ENCODE results near the gene ADGRA3.
"Not testable (repeated sequence)": the region's sequence is repeated elsewhere in the genome, so short reads cannot be mapped to it uniquely, and the experiment has no call there.

ADGRA3 gene

DNA sequence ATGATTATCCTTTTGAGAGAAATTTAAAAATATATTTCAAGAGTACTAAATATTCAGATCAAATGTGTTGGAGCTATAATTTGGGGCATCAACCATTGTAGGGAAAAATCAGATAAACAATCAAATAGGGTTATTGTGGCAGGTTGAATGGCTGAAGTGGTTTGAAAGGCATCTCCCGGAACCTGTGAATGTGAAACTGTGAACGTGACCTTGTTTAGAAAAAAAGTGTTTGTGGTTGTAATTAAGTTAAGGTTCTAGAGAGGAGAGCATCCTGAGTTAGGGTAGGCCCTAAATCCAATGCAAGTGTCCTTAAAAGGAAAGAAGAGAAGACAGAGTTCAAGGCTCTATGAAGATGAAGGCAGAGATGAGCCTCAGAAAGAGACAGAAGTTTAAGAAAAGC lies 37.4 kb downstream of the ADGRA3 start:
- Histone ChIP-seq H3K4me3 (ENCODE audit: low read depth in 1 of 2, low read length in 1 of 2) (no peak overlapping the region), H3K27me3 (no peaks in the 10 kb centered on the region), H3K9me3 (no peaks in the 10 kb centered on the region), H3K27ac (no peak overlapping the region), H3K4me1 (ENCODE audit: control insufficient read depth in 1 of 2, insufficient read depth in 1 of 2, low read depth in 1 of 2, low read length in 1 of 2) (no peaks in the 10 kb centered on the region), H3K36me3 (no peaks in the 10 kb centered on the region)
- TF ChIP-seq, protein P1, sequence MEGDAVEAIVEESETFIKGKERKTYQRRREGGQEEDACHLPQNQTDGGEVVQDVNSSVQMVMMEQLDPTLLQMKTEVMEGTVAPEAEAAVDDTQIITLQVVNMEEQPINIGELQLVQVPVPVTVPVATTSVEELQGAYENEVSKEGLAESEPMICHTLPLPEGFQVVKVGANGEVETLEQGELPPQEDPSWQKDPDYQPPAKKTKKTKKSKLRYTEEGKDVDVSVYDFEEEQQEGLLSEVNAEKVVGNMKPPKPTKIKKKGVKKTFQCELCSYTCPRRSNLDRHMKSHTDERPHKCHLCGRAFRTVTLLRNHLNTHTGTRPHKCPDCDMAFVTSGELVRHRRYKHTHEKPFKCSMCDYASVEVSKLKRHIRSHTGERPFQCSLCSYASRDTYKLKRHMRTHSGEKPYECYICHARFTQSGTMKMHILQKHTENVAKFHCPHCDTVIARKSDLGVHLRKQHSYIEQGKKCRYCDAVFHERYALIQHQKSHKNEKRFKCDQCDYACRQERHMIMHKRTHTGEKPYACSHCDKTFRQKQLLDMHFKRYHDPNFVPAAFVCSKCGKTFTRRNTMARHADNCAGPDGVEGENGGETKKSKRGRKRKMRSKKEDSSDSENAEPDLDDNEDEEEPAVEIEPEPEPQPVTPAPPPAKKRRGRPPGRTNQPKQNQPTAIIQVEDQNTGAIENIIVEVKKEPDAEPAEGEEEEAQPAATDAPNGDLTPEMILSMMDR (IDR thresholded peaks at IDR 0.05), result no peak

DNA sequence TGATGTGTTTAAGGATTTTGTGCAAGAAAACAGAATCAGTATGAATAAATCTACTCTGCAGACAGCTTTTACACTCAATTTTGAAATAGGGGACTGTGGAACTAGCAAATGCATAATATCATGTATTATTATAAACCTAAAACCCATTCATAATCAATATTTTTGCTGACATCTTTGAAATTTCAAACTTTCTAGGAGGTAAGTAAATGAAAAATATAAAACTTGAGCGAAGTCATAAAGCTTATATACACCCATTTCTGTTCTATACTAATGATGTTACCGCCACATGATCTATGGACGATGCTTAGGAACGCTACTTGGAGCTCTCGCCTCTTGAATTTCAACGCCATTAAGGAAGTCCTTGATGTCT lies 38.1 kb downstream of the ADGRA3 start:
- H3K4me3 ChIP-seq (ENCODE audit: low read depth in 1 of 2, low read length in 1 of 2), result no peak overlapping the region
- no peaks in the 10 kb centered on the region for H3K9me3 ChIP-seq
- no peaks in the 10 kb centered on the region for H3K4me1 ChIP-seq (ENCODE audit: control insufficient read depth in 1 of 2, insufficient read depth in 1 of 2, low read depth in 1 of 2, low read length in 1 of 2)
- H3K27me3 ChIP-seq, result no peaks in the 10 kb centered on the region
- no peak overlapping the region for H3K27ac ChIP-seq
- no peaks in the 10 kb centered on the region for H3K36me3 ChIP-seq
- TF ChIP-seq, protein P1 (IDR thresholded peaks at IDR 0.05), result no peak

DNA sequence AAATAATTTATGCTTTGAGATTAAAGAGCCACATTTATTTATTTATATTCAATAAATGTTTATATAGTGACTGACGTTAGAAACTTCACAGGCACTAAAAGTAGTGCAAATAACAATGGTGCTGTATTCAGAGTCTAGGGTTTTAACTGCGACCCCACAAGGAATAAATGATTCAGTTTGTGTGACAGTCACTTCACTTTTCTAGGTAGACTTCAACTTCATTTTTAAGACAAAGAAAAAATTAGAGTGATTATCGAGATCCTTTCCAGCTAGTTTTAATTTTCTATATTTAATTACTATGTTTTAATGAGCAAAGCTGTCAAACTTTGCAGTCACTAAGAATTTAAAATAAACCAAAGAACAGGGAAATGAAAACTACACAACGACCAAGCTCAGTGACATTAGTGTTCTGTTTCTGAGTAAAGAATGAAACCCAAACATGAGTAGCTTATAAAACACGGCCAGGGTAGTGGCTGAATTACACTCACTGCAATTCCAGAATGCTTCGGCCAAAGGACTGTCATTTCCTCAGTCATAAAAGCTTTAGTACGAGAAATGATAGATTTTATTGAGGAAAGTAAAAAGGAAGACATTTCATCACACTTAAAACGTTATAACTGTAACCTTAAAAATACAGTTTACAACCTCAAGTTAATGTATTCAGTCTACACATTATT lies 38.6 kb downstream of the ADGRA3 start:
- no peaks in the 10 kb centered on the region for H3K27me3 ChIP-seq
- no peak overlapping the region for H3K4me3 ChIP-seq (ENCODE audit: low read depth in 1 of 2, low read length in 1 of 2)
- TF ChIP-seq, protein P1 (IDR thresholded peaks at IDR 0.05), result no peak
- no peaks in the 10 kb centered on the region for H3K9me3 ChIP-seq
- H3K4me1 ChIP-seq (ENCODE audit: control insufficient read depth in 1 of 2, insufficient read depth in 1 of 2, low read depth in 1 of 2, low read length in 1 of 2), result no peaks in the 10 kb centered on the region
- H3K36me3 ChIP-seq, result no peaks in the 10 kb centered on the region
- H3K27ac ChIP-seq, result no peak overlapping the region

DNA sequence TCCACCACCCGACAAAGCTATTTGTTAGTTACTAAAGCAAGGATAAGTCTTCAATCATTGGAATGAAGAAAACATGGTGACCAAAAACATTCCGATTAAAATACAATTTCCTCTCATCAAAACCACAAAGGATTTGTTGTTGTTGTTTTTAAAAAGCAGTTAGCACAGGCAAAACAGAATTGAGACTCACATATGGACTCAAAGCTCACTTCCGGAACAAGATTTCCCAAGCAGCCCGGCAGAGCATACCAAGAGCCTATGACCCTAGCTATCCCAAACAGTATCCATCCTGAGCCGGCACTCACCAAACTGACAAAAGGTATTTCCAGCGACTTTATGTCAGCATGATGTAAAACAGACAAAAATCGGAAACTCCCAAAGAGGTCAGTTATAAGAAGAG lies 39.9 kb downstream of the ADGRA3 start:
- Histone ChIP-seq H3K9me3 (no peaks in the 10 kb centered on the region), H3K4me3 (ENCODE audit: low read depth in 1 of 2, low read length in 1 of 2) (no peak overlapping the region), H3K36me3 (no peaks in the 10 kb centered on the region), H3K27me3 (no peaks in the 10 kb centered on the region), H3K4me1 (ENCODE audit: control insufficient read depth in 1 of 2, insufficient read depth in 1 of 2, low read depth in 1 of 2, low read length in 1 of 2) (no peaks in the 10 kb centered on the region), H3K27ac (no peak overlapping the region)
- TF ChIP-seq, protein P1 (IDR thresholded peaks at IDR 0.05), result no peak

DNA sequence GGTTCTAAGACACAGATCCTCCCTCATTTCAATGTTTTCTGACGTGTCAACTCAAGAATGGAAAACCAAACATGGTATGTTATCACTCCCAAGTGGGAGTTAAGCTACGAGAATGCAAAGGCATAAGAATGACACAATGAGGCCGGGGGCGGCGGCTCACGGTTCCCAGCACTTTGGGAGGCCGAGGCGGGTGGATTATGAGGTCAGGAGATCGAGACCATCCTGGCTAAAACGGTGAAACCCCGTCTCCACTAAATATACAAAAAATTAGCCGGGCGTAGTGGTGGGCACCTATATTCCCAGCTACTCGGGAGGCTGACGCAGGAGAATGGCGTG lies 40.6 kb downstream of the ADGRA3 start:
- H3K27ac ChIP-seq; H3K27me3 ChIP-seq; H3K4me3 ChIP-seq (ENCODE audit: low read depth in 1 of 2, low read length in 1 of 2); H3K9me3 ChIP-seq; H3K4me1 ChIP-seq (ENCODE audit: control insufficient read depth in 1 of 2, insufficient read depth in 1 of 2, low read depth in 1 of 2, low read length in 1 of 2); H3K36me3 ChIP-seq: not testable (repeated sequence)

DNA sequence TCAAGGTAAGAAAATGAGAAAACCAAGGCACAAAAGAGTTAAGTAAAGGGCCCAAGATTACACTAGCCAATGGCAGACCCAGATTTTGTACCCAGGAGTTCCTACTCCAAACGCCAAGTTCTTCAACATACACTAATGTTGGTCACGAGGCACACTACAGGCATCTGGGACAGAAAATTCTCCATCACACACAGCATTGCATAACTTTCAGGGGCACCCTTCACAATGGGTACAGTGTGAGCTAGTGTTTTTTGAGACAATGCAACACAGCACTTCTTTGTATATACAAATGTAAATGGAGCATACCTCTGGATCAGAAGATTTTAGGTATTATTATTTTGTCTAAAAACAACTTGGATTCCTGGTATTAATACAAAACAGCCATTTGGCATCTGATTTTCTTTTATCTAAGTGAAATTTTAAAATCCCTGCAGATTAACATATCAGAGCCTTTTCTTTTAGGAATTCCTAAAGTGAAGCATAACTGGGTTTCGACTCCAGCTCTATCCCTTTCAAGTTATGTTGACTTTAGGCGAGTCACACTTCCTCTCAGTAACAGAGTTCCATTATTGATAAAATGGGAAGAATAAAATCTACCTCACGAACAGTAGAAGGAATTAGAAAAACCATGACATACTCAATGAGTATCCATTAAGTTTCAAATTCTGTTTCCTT lies 41.1 kb downstream of the ADGRA3 start:
- Histone ChIP-seq H3K27ac (no peak overlapping the region), H3K36me3 (no peaks in the 10 kb centered on the region), H3K27me3 (no peaks in the 10 kb centered on the region), H3K4me3 (ENCODE audit: low read depth in 1 of 2, low read length in 1 of 2) (no peak overlapping the region), H3K4me1 (ENCODE audit: control insufficient read depth in 1 of 2, insufficient read depth in 1 of 2, low read depth in 1 of 2, low read length in 1 of 2) (no peaks in the 10 kb centered on the region), H3K9me3 (no peaks in the 10 kb centered on the region)
- TF ChIP-seq, protein P1 (IDR thresholded peaks at IDR 0.05), result no peak
